A549 (cell line): ENCODE measurements around the gene OR4E2.

Experiments
- CTCF ChIP-seq: fragments of >200 bp; sonication (Bioruptor Twin); formaldehyde crosslinking; IDR thresholded peaks from 3 replicates; pipeline ENCODE4 v1.5.1; 2016
- EHMT2 ChIP-seq: fragments of 200-600 bp; sonication (generic); IDR thresholded peaks from 2 replicates; pipeline ENCODE4 v1.6.1; 2016; ENCODE audit warnings: antibody characterized with exemption, low read depth, mild to moderate bottlenecking, moderate library complexity

DNA sequence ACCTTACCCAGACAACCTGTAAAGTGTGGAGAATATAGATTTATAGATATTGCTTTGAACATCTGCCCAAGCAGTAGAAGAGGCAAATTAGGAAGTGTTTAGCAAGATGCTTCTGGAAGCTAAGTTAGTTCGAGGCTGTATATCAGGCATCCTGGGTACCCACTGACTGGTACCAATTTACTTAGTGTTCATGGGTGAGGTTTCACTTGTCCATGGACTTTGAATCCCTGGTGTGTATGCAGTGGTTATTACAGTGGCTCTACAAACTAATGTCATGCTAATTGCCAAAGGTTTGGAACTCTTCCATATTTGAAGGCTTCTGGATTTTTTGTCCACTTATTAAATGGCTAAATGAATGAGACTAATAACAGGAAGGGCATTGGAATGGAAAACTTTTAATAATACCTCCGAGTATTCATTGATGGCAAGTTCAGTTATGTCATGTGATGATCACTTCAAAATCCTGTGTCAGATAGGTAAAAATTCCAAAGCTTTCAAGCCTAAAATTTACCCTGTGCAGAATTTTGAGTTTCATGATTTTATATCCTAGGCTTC is at the start of gene OR4E2:
- no peak for TF ChIP-seq EHMT2
- no peak for TF ChIP-seq CTCF
